Kidney (tissue), 14 donors: ENCODE measurements around the gene KRTAP4-1. TPM values are rescaled to one million over a fixed set of nuclear protein-coding genes. Genes with fewer than 3 reads are reported as not detected.

Source experiments
- DNase-seq, 5 donors: peaks; one replicate each; pipeline ENCODE4 v3.0.0-alpha.2; 2013 to 2020
- FAIRE-seq: peaks from 2 replicates; lab custom pipeline; 2012; peaks lifted over from hg19 to GRCh38; lab: Jason Lieb, UNC
- H3K27ac ChIP-seq, 2 donors: one replicate each; pipeline ENCODE4 v1.7.0; 2013; ENCODE audit warnings: low read depth in 2 of 2, low read length in 2 of 2, inconsistent platforms in 1 of 2
- H3K27me3 ChIP-seq: one replicate; pipeline ENCODE4 v1.7.1; 2013; ENCODE audit warnings: low read length, inconsistent platforms; ENCODE audit not compliant: control insufficient read depth, insufficient read depth
- H3K36me3 ChIP-seq, 3 donors: one replicate each; pipeline versions ENCODE4 v1.7.0 to v1.7.1; 2013; ENCODE audit warnings: low read length in 3 of 3, control low read depth in 1 of 3, inconsistent platforms in 1 of 3; ENCODE audit not compliant: insufficient read depth in 3 of 3, control insufficient read depth in 2 of 3
- H3K4me1 ChIP-seq, 3 donors: one replicate each; pipeline versions ENCODE4 v1.7.0 to v1.7.1; 2013; ENCODE audit warnings: low read length in 3 of 3, inconsistent platforms in 1 of 3, low read depth in 1 of 3; ENCODE audit not compliant: control insufficient read depth in 2 of 3, insufficient read depth in 2 of 3
- H3K4me3 ChIP-seq, 3 donors: one replicate each; pipeline versions ENCODE4 v1.7.0 to v1.8.1; 2013; ENCODE audit warnings: low read length in 3 of 3, control low read depth in 1 of 3, inconsistent platforms in 1 of 3
- H3K9ac ChIP-seq, 3 donors: one replicate each; pipeline versions ENCODE4 v1.7.0 to v1.7.1; 2013; ENCODE audit warnings: low read length in 3 of 3, control low read depth in 1 of 3, inconsistent platforms in 1 of 3
- H3K9me3 ChIP-seq, 3 donors: one replicate each; pipeline versions ENCODE4 v1.7.0 to v1.7.1; 2013; ENCODE audit warnings: low read length in 3 of 3, control low read depth in 1 of 3, inconsistent platforms in 1 of 3; ENCODE audit not compliant: control insufficient read depth in 2 of 3, insufficient read depth in 1 of 3
- CTCF ChIP-seq: IDR thresholded peaks from 3 replicates; pipeline ENCODE4 v1.5.1; 2012; ENCODE audit warnings: mild to moderate bottlenecking, moderate library complexity, borderline replicate concordance; ENCODE audit not compliant: insufficient read depth; ENCODE audit errors: extremely low read depth
- intact Hi-C: fragments of 100-400 bp; cut with DNase I; formaldehyde crosslinking; loops from one replicate; pipeline ENCODE4 v1.11.1; 2022
- polyA plus RNA-seq: library from polyadenylated mRNA; stranded (reverse); fragments of 350-450 nt; fragmentation: Illumina TruSeq; extraction: RNeasy Lipid Tissue Mini Kit (QIAGEN cat#74804); gene quantifications from one replicate; pipeline ENCODE4 v1.2.3, GENCODE V29; 2014; ENCODE audit warnings: low read depth, low replicate concordance; ENCODE audit not compliant: insufficient read depth
- total RNA-seq: library from RNA; stranded (reverse); fragmentation: NEBNext Ultra II Directional; extraction: Animal tissue kit (Norgen Biotek cat#: 25700); gene quantifications from one replicate; pipeline ENCODE4 v1.2.1, GENCODE V29; 2021
- donor health status: control.
- donor health status: control.
- donor health status: control.
- donor health status: control.
- donor health status: control.
- donor health status: DM: yes; HTN: yes; CAD: no.
- donor health status: Normal renal cell carcinoma (clear cell type).

Gene KRTAP4-1
- total and polyA plus RNA-seq, 2 donors from 2014 or later: not detected

DNA sequence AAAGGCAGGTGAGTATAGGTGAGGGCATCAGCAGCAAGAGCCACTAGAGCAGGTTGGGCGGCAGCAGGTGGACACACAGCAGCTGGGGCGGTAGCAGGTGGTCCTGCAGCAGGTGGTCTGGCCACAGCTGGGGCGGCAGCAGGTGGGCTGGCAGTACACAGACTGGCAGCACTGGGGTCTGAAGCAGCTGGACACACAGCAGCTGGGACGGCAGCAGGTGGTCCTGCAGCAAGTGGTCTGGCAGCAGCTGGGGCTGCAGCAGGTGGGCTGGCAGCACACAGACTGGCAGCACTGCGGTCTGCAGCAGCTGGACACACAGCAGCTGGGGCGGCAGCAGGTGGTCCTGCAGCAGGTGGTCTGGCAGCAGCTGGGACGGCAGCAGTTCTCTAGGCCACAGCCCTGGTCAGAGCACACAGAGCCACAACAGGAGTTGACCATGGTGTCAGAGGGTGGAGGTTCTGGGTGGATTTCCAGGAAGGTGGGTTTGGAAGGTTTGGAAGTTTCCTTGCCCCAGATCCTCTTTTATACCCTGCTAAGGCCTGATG is 6.9 kb downstream of the KRTAP4-1 start, which contains the start of gene KRTAP4-2:
KRTAP4-2 (minus strand) TSS at position 495 of the 545 bp plus-strand sequence; CDS start at position 438, 57 bp downstream.
- H3K9me3 ChIP-seq: no peaks in the 10 kb centered on the region
- TF ChIP-seq CTCF: no peak
- intact Hi-C loops: no loop called here
- H3K4me1 ChIP-seq: no peaks in the 10 kb centered on the region
- no peak for DNase-seq
- H3K4me3 ChIP-seq: no peak within 1 kb of the TSS
- no peaks in the 10 kb centered on the region for H3K27me3 ChIP-seq
- H3K27ac ChIP-seq: no peak within 1 kb of the TSS
- no peak within 1 kb of the TSS for H3K9ac ChIP-seq
- no peak for FAIRE-seq
- no peaks in the 10 kb centered on the region for H3K36me3 ChIP-seq

DNA sequence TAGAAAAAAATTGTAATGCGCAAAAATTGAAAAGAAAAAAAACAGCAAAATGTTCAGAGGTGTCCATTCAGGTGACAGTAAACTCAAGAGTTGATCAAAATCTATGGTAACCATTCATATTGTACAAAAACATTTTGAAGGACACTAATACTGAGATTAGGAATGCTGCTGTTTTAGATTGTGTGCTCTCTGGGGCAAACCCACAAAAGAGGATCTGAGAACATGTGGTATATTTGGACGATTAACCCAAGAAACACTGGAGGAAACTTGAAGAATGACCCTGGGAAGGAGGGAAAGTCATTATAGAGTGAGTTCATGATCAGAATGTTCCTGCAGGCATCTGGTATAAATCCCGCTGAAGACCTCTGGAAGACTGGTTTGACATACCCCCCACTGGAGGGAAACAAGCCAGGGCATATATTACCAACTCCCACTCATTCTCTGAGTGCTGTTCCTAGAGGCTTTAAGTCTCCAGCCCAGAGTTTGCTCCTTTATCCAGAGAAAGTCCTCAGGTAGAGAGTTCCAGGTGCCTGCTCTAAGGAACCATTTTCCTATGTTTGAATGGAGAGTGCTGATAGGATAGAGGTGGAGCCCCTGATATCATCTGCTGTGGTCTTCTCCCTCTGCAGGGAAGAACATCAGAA is 7.8 kb downstream of the KRTAP4-1 start:
- FAIRE-seq: no peak
- no peak for TF ChIP-seq CTCF

DNA sequence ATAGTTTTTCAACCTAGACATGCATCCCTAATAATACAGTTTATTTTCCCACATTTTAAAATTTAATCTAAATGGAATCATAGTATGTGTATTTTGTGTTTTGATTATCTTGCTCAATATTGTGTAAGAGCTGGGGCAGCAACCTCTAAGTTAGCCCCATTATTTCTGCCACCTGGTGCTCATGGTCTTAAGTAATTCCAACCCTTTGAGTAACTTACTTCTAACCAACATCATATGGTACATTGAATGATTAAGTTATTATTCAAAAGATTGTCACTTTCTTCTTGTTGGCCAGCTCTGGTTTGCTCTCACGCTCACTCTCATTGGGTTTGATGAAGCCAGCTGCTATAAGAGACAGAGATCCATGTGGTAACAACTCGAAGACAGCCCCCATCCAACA is 12.8 kb downstream of the KRTAP4-1 start:
- H3K27me3 ChIP-seq: no peaks in the 10 kb centered on the region
- H3K27ac ChIP-seq: no peak overlapping the region
- TF ChIP-seq CTCF: no peak
- H3K36me3 ChIP-seq: no peaks in the 10 kb centered on the region
- no peaks in the 10 kb centered on the region for H3K4me1 ChIP-seq
- intact Hi-C loops: no loop called here
- H3K4me3 ChIP-seq: no peak overlapping the region
- FAIRE-seq (no peak), DNase-seq (no peak)
- H3K9me3 ChIP-seq: no peaks in the 10 kb centered on the region
- no peak overlapping the region for H3K9ac ChIP-seq

More for the DNA sequence above, 7.8 kb downstream of the KRTAP4-1 start:
- Histone ChIP-seq H3K4me1 (no peaks in the 10 kb centered on the region), H3K27ac (no peak overlapping the region), H3K36me3 (no peaks in the 10 kb centered on the region), H3K9me3 (no peaks in the 10 kb centered on the region), H3K9ac (no peak overlapping the region), H3K4me3 (no peak overlapping the region), H3K27me3 (no peaks in the 10 kb centered on the region)
- DNase-seq: no peak
- intact Hi-C loops: no loop called here
